Measurements from ENCODE around the gene LARP4B.

Gene LARP4B

GRCh38 chr10:958856-959255 lies 27.4 kb upstream of the LARP4B start:
- in situ Hi-C loops (cut with MboI; ENCODE audit: low pct_unique_long_range_greater_than_20kb, low sequenced_read_pairs, unreplicated experiment) = no loop called here
- no peak for TF ChIP-seq CTCF (IDR thresholded peaks at IDR 0.05; ENCODE audit: extremely low read depth, insufficient read depth, missing control alignments)
- DNase-seq (ENCODE audit: low spot score) = no peak

- TF ChIP-seq CTCF (IDR thresholded peaks at IDR 0.05; ENCODE audit: extremely low read depth, insufficient read depth, missing control alignments) = no peak
- in situ Hi-C loops (cut with MboI; ENCODE audit: low pct_unique_long_range_greater_than_20kb, low sequenced_read_pairs, unreplicated experiment) = no loop called here
- DNase-seq (ENCODE audit: low spot score) = no peak
Observed at GRCh38 chr10:958106-958505, 26.6 kb upstream of the LARP4B start.

GRCh38 chr10:955820-956217 lies 24.3 kb upstream of the LARP4B start:
- DNase-seq (ENCODE audit: low spot score) = no peak
- TF ChIP-seq CTCF (IDR thresholded peaks at IDR 0.05; ENCODE audit: extremely low read depth, insufficient read depth, missing control alignments) = no peak
- in situ Hi-C loops (cut with MboI; ENCODE audit: low pct_unique_long_range_greater_than_20kb, low sequenced_read_pairs, unreplicated experiment) = no loop called here

- in situ Hi-C loops (cut with MboI; ENCODE audit: low pct_unique_long_range_greater_than_20kb, low sequenced_read_pairs, unreplicated experiment) = no loop called here
- no peak for DNase-seq (ENCODE audit: low spot score)
- no peak for TF ChIP-seq CTCF (IDR thresholded peaks at IDR 0.05; ENCODE audit: extremely low read depth, insufficient read depth, missing control alignments)
Observed at GRCh38 chr10:955127-955819, 23.8 kb upstream of the LARP4B start.

GRCh38 chr10:954396-954795 lies 22.9 kb upstream of the LARP4B start:
- DNase-seq (ENCODE audit: low spot score) = no peak
- no peak for TF ChIP-seq CTCF (IDR thresholded peaks at IDR 0.05; ENCODE audit: extremely low read depth, insufficient read depth, missing control alignments)
- in situ Hi-C loops (cut with MboI; ENCODE audit: low pct_unique_long_range_greater_than_20kb, low sequenced_read_pairs, unreplicated experiment) = no loop called here

GRCh38 chr10:953836-954235 lies 22.3 kb upstream of the LARP4B start:
- in situ Hi-C loops (cut with MboI; ENCODE audit: low pct_unique_long_range_greater_than_20kb, low sequenced_read_pairs, unreplicated experiment) = no loop called here
- no peak for DNase-seq (ENCODE audit: low spot score)
- TF ChIP-seq CTCF (IDR thresholded peaks at IDR 0.05; ENCODE audit: extremely low read depth, insufficient read depth, missing control alignments) = no peak
